Measurements from ENCODE around the gene ARID1B.

Gene ARID1B

GRCh38 chr6:156862711-156863110 is 85.5 kb downstream of the ARID1B start:
- H3K4me3 ChIP-seq (ENCODE audit: severe bottlenecking), result no peak overlapping the region
- no peak for TF ChIP-seq CTCF (IDR thresholded peaks at IDR 0.05; ENCODE audit: poor library complexity, severe bottlenecking)
- no peaks in the 10 kb centered on the region for H3K4me1 ChIP-seq (ENCODE audit: insufficient read depth, poor library complexity, severe bottlenecking)
- no peak for ATAC-seq (ENCODE audit: low read depth)
- no peaks in the 10 kb centered on the region for H3K27me3 ChIP-seq (ENCODE audit: insufficient read depth, poor library complexity, severe bottlenecking)
- DNase-seq (ENCODE audit: low spot score), result no peak
- H3K36me3 ChIP-seq (ENCODE audit: low read depth), result no peaks in the 10 kb centered on the region
- H3K27ac ChIP-seq (ENCODE audit: poor library complexity, severe bottlenecking), result no peak overlapping the region
- H3K9me3 ChIP-seq (ENCODE audit: severe bottlenecking), result no peaks in the 10 kb centered on the region

GRCh38 chr6:156863504-156863903 is 86.3 kb downstream of the ARID1B start:
- no peaks in the 10 kb centered on the region for H3K9me3 ChIP-seq (ENCODE audit: severe bottlenecking)
- no peak for TF ChIP-seq CTCF (IDR thresholded peaks at IDR 0.05; ENCODE audit: poor library complexity, severe bottlenecking)
- no peaks in the 10 kb centered on the region for H3K27me3 ChIP-seq (ENCODE audit: insufficient read depth, poor library complexity, severe bottlenecking)
- H3K4me1 ChIP-seq (ENCODE audit: insufficient read depth, poor library complexity, severe bottlenecking), result no peaks in the 10 kb centered on the region
- no peak overlapping the region for H3K4me3 ChIP-seq (ENCODE audit: severe bottlenecking)
- ATAC-seq (ENCODE audit: low read depth), result no peak
- DNase-seq (ENCODE audit: low spot score), result no peak
- no peaks in the 10 kb centered on the region for H3K36me3 ChIP-seq (ENCODE audit: low read depth)
- no peak overlapping the region for H3K27ac ChIP-seq (ENCODE audit: poor library complexity, severe bottlenecking)

- no peaks in the 10 kb centered on the region for H3K4me1 ChIP-seq (ENCODE audit: insufficient read depth, poor library complexity, severe bottlenecking)
- no peak overlapping the region for H3K27ac ChIP-seq (ENCODE audit: poor library complexity, severe bottlenecking)
These were observed 87.4 kb downstream of the ARID1B start for GRCh38 chr6:156864557-156864956.

GRCh38 chr6:156865019-156865629 is 87.9 kb downstream of the ARID1B start:
- DNase-seq (ENCODE audit: low spot score) (no peak), ATAC-seq (ENCODE audit: low read depth) (no peak)
- Histone ChIP-seq H3K27me3 (ENCODE audit: insufficient read depth, poor library complexity, severe bottlenecking) (no peaks in the 10 kb centered on the region), H3K9me3 (ENCODE audit: severe bottlenecking) (no peaks in the 10 kb centered on the region), H3K4me1 (ENCODE audit: insufficient read depth, poor library complexity, severe bottlenecking) (no peaks in the 10 kb centered on the region), H3K4me3 (ENCODE audit: severe bottlenecking) (no peak overlapping the region), H3K36me3 (ENCODE audit: low read depth) (peaks cover 5% of the 10 kb centered on the region; the same call in 1 of the 2 replicates), H3K27ac (ENCODE audit: poor library complexity, severe bottlenecking) (no peak overlapping the region)
- TF ChIP-seq CTCF (IDR thresholded peaks at IDR 0.05; ENCODE audit: poor library complexity, severe bottlenecking), result no peak

More at GRCh38 chr6:156864557-156864956, 87.4 kb downstream of the ARID1B start:
- no peak overlapping the region for H3K4me3 ChIP-seq (ENCODE audit: severe bottlenecking)
- no peak for TF ChIP-seq CTCF (IDR thresholded peaks at IDR 0.05; ENCODE audit: poor library complexity, severe bottlenecking)
- no peaks in the 10 kb centered on the region for H3K9me3 ChIP-seq (ENCODE audit: severe bottlenecking)
- DNase-seq (ENCODE audit: low spot score) (no peak), ATAC-seq (ENCODE audit: low read depth) (no peak)
- no peaks in the 10 kb centered on the region for H3K27me3 ChIP-seq (ENCODE audit: insufficient read depth, poor library complexity, severe bottlenecking)
- H3K36me3 ChIP-seq (ENCODE audit: low read depth), result peaks cover 5% of the 10 kb centered on the region; the same call in 1 of the 2 replicates
